ENCODE data around the gene CYCS. TPM values are rescaled to one million over a fixed set of nuclear protein-coding genes. Genes with fewer than 3 reads are reported as not detected.
"Not testable (repeated sequence)": the region's sequence is repeated elsewhere in the genome, so short reads cannot be mapped to it uniquely, and the experiment has no call there.

Gene CYCS
- total RNA-seq, 4 donors from 2014 or later: 29.9 to 129 (median 66.8) TPM

DNA sequence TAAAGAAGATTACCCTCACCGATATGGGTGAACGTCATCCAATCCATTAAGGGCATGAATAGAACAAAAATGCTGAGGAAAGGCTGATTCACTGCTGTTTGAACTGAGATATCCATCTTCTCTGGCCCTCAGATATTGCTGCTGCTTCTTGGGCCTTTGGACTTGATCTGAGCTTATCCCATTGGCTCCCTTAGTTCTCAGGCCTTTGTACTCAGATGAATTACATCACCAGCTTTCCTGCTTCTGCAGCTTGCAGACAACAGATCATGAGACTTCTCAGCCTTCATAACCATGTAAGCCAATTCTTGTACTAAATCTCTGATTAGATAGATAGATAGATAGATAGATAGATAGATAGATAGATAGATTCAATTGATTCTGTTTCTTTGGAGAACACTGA, 40.2 kb downstream of the CYCS start:
- Histone ChIP-seq H3K9me3 (no peaks in the 10 kb centered on the region), H3K27me3 (no peaks in the 10 kb centered on the region), H3K4me1 (no peaks in the 10 kb centered on the region), H3K27ac (no peak overlapping the region), H3K36me3 (no peaks in the 10 kb centered on the region), H3K4me3 (no peak overlapping the region)
- WGBS, 2 donors (ENCODE audit: low coverage in 1 of 2): 97% methylated on average over 2 of the region's 2 CpGs; no CpG with 5 or more reads in 1 of the 2 donors
- in situ Hi-C loops (cut with MboI; ENCODE audit: low pct_ligation_motif_present in 1 of 4, low pct_unique_long_range_greater_than_20kb in 1 of 4, low sequenced_read_pairs in 3 of 4) (no loop called here), intact Hi-C loops (cut with DNase I; ENCODE audit: low total_unique reads) (no loop called here)
- DNase-seq: no peak
- TF ChIP-seq POLR2A (IDR thresholded peaks at IDR 0.05) (no peak), POLR2AphosphoS5 (IDR thresholded peaks at IDR 0.05) (no peak), EP300 (IDR thresholded peaks at IDR 0.05; ENCODE audit: low read depth) (no peak)
- TF ChIP-seq, protein P1, sequence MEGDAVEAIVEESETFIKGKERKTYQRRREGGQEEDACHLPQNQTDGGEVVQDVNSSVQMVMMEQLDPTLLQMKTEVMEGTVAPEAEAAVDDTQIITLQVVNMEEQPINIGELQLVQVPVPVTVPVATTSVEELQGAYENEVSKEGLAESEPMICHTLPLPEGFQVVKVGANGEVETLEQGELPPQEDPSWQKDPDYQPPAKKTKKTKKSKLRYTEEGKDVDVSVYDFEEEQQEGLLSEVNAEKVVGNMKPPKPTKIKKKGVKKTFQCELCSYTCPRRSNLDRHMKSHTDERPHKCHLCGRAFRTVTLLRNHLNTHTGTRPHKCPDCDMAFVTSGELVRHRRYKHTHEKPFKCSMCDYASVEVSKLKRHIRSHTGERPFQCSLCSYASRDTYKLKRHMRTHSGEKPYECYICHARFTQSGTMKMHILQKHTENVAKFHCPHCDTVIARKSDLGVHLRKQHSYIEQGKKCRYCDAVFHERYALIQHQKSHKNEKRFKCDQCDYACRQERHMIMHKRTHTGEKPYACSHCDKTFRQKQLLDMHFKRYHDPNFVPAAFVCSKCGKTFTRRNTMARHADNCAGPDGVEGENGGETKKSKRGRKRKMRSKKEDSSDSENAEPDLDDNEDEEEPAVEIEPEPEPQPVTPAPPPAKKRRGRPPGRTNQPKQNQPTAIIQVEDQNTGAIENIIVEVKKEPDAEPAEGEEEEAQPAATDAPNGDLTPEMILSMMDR (IDR thresholded peaks at IDR 0.05): no peak

DNA sequence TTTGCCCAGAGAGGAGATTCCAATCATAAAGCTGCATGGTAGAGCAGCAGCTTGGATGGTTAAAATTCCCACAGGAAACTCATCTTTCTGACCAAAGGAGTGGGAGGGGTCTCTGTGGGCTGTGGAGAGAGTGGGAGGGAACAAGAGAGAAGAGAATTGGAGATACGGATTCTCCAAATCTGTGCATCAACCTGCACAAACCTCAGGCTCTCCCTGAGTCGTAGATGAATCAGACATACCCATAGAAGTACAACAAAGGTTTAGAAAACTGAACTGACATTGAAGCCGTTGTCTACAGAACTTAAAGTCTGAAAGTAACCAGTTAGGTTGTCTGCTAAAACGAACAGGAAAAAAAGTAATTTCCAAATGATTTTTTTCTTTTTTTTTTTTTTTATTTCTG, 41.9 kb downstream of the CYCS start:
- Histone ChIP-seq H3K27ac (no peak overlapping the region), H3K4me1 (no peaks in the 10 kb centered on the region), H3K27me3 (no peaks in the 10 kb centered on the region), H3K4me3 (no peak overlapping the region), H3K9me3 (no peaks in the 10 kb centered on the region), H3K36me3 (no peaks in the 10 kb centered on the region)
- DNase-seq: no peak
- 78 to 86% methylated on average over 4 of the region's 4 CpGs for WGBS, 2 donors (ENCODE audit: low coverage in 1 of 2)
- intact Hi-C loops (cut with DNase I; ENCODE audit: low total_unique reads): no loop called here
- in situ Hi-C loops (cut with MboI; ENCODE audit: low pct_ligation_motif_present in 1 of 4, low pct_unique_long_range_greater_than_20kb in 1 of 4, low sequenced_read_pairs in 3 of 4): no loop called here
- TF ChIP-seq POLR2A (IDR thresholded peaks at IDR 0.05): no peak
- TF ChIP-seq, protein P1 (IDR thresholded peaks at IDR 0.05): no peak
- TF ChIP-seq EP300 (IDR thresholded peaks at IDR 0.05; ENCODE audit: low read depth): no peak
- no peak for TF ChIP-seq POLR2AphosphoS5 (IDR thresholded peaks at IDR 0.05)

DNA sequence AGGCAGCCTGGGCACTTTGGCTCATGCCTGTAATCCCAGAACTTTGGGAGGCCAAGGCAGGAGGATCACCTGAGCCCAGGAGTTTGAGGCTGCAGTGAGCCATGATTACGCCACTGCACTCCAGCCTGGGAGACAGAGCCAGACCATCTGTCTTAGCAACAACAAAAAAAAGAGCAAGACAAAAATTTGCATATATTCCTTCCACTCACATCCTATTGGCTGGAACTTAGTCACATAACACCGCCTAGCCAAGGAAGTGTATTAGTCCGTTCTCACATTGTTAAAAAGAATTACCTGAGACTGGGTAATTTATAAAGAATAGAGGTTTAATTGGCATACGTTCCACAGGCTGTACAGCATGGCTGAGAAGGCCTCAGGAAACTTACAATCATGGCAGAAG, 43.0 kb downstream of the CYCS start:
- in situ Hi-C loops (cut with MboI; ENCODE audit: low pct_ligation_motif_present in 1 of 4, low pct_unique_long_range_greater_than_20kb in 1 of 4, low sequenced_read_pairs in 3 of 4); H3K27ac ChIP-seq; H3K9me3 ChIP-seq; H3K4me1 ChIP-seq; H3K27me3 ChIP-seq; H3K4me3 ChIP-seq; H3K36me3 ChIP-seq; intact Hi-C loops (cut with DNase I; ENCODE audit: low total_unique reads); DNase-seq: not testable (repeated sequence)
- 71 to 90% methylated on average over 4 of the region's 4 CpGs for WGBS, 2 donors (ENCODE audit: low coverage in 1 of 2)

DNA sequence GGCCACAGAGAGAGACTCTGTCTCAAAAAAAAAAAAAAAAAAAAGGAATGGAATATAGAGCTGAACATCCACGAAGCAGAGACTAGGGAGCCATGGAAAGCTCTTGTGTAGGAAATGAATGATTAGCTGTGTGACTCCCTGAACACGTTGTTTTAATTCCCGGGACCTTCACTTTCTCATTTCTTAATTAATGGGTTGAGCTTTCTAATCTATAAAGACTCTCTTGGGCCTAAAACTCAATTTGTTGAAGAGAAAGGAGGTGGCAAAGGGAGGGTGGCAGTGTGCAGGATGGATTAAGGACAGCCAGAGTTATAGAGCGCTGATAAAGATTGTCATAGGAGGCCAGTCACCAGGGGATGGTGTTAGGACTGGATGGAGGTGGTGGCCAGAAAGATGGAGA, 48.0 kb downstream of the CYCS start:
- H3K36me3 ChIP-seq: no peaks in the 10 kb centered on the region
- no peak for DNase-seq
- WGBS, 2 donors (ENCODE audit: low coverage in 1 of 2): 77 to 87% methylated on average over 4 of the region's 4 CpGs
- TF ChIP-seq EP300 (IDR thresholded peaks at IDR 0.05; ENCODE audit: low read depth) (no peak), POLR2AphosphoS5 (IDR thresholded peaks at IDR 0.05) (no peak), POLR2A (IDR thresholded peaks at IDR 0.05) (no peak)
- TF ChIP-seq, protein P1 (IDR thresholded peaks at IDR 0.05): no peak
- no peaks in the 10 kb centered on the region for H3K4me1 ChIP-seq
- no peak overlapping the region for H3K27ac ChIP-seq
- no peaks in the 10 kb centered on the region for H3K27me3 ChIP-seq
- in situ Hi-C loops (cut with MboI; ENCODE audit: low pct_ligation_motif_present in 1 of 4, low pct_unique_long_range_greater_than_20kb in 1 of 4, low sequenced_read_pairs in 3 of 4) (loop anchor here in 3 of 4 donors (5.0 kb wide), 1 partner anchor 260 kb away; no protein-coding TSS in a partner anchor), intact Hi-C loops (cut with DNase I; ENCODE audit: low total_unique reads) (no loop called here)
- H3K4me3 ChIP-seq: no peak overlapping the region
- H3K9me3 ChIP-seq: no peaks in the 10 kb centered on the region

DNA sequence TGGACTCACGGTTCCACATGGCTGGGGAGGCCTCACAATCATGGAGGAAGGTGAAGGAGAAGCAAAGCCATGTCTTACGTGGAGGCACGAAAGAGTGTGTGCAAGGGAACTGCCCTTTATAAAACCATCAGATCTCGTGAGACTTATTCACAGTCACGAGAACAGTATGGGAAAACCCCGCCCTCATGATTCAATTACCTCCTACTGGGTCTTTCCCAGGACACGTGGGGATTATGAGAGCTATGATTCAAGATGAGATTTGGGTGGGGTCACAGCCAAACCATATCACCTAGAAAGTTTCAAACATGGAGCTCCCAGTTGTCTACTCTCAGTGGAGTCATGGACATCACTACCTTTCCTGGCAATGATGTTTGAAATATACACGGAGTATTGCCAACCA, 49.6 kb downstream of the CYCS start:
- no peaks in the 10 kb centered on the region for H3K9me3 ChIP-seq
- no peaks in the 10 kb centered on the region for H3K36me3 ChIP-seq
- WGBS, 2 donors (ENCODE audit: low coverage in 1 of 2): 56 to 73% methylated on average over 7 to 8 of the region's 8 CpGs
- no peak for DNase-seq
- no peaks in the 10 kb centered on the region for H3K4me1 ChIP-seq
- H3K27me3 ChIP-seq: no peaks in the 10 kb centered on the region
- intact Hi-C loops (cut with DNase I; ENCODE audit: low total_unique reads) (no loop called here), in situ Hi-C loops (cut with MboI; ENCODE audit: low pct_ligation_motif_present in 1 of 4, low pct_unique_long_range_greater_than_20kb in 1 of 4, low sequenced_read_pairs in 3 of 4) (loop anchor here in 3 of 4 donors (5.0 kb wide), 1 partner anchor 258 kb away; no protein-coding TSS in a partner anchor)
- H3K4me3 ChIP-seq: no peak overlapping the region
- TF ChIP-seq EP300 (IDR thresholded peaks at IDR 0.05; ENCODE audit: low read depth): no peak
- no peak for TF ChIP-seq POLR2AphosphoS5 (IDR thresholded peaks at IDR 0.05)
- TF ChIP-seq, protein P1 (IDR thresholded peaks at IDR 0.05): no peak
- TF ChIP-seq POLR2A (IDR thresholded peaks at IDR 0.05): no peak
- no peak overlapping the region for H3K27ac ChIP-seq
